Measurements from ENCODE around the gene SDC3.

Gene SDC3

DNA sequence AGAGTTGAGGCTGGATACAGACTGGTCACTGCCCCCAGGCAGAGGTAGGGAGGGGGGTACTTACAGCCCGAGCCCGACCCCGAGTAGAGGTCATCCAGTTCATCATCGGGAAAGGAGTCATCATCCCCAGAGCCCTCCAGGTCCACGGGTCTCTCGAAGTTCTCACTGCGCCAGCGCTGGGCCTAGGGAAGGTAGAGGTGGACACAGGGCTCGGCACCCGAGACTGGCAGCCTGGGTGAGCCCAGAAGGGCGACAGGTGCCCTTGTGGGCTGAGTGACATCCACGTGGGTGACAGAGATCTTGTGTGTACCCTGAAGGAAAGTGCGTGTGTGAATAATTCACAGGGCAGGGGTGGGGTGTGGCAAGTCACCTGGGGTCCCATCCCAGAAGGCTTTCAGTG, 30.0 kb downstream of the SDC3 start:
- Histone ChIP-seq H3K27me3 (ENCODE audit: low read depth, low read length) (peaks cover 16% of the 10 kb centered on the region), H3K27ac (ENCODE audit: low read length) (no peak overlapping the region), H3K9ac (ENCODE audit: low read length) (no peak overlapping the region), H3K9me3 (ENCODE audit: insufficient read depth, low read length) (no peaks in the 10 kb centered on the region), H3K4me3 (ENCODE audit: low read length) (no peak overlapping the region), H3K4me1 (ENCODE audit: low read length) (peaks cover 13% of the 10 kb centered on the region), H3K4me2 (ENCODE audit: low read length) (no peak overlapping the region), H2AFZ (ENCODE audit: low read depth, low read length) (no peak overlapping the region), H3K36me3 (replicated peaks; ENCODE audit: low read depth, low read length) (no peaks in the 10 kb centered on the region), H3K79me2 (ENCODE audit: low read length) (no peaks in the 10 kb centered on the region), H4K20me1 (ENCODE audit: insufficient read depth, low read length) (no peaks in the 10 kb centered on the region)
- TF ChIP-seq, protein P1, sequence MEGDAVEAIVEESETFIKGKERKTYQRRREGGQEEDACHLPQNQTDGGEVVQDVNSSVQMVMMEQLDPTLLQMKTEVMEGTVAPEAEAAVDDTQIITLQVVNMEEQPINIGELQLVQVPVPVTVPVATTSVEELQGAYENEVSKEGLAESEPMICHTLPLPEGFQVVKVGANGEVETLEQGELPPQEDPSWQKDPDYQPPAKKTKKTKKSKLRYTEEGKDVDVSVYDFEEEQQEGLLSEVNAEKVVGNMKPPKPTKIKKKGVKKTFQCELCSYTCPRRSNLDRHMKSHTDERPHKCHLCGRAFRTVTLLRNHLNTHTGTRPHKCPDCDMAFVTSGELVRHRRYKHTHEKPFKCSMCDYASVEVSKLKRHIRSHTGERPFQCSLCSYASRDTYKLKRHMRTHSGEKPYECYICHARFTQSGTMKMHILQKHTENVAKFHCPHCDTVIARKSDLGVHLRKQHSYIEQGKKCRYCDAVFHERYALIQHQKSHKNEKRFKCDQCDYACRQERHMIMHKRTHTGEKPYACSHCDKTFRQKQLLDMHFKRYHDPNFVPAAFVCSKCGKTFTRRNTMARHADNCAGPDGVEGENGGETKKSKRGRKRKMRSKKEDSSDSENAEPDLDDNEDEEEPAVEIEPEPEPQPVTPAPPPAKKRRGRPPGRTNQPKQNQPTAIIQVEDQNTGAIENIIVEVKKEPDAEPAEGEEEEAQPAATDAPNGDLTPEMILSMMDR (IDR thresholded peaks at IDR 0.05; ENCODE audit: low read depth, low read length) = no peak
- no peak for TF ChIP-seq EZH2phosphoT487 (IDR thresholded peaks at IDR 0.05; ENCODE audit: low read depth)

DNA sequence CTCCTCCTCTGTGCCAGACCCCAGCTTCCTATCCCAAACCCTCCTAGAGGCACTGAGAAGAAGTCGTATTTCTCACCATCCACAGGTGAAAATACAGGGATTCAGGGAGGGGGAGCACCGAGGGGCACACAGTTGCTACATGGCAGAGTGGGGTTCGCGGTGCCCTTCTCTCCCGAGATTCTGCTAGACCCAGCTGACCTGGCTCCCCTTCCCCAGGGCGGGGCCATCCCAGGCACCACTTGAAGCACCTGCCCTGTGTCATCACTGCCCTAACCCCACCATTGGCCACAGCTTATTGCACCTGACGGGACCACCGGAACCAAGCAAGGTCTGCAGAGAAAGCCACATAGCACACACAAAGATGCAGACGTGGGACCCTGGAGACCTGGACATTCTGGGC, 30.5 kb downstream of the SDC3 start:
- Histone ChIP-seq H4K20me1 (ENCODE audit: insufficient read depth, low read length) (no peaks in the 10 kb centered on the region), H3K27ac (ENCODE audit: low read length) (no peak overlapping the region)

DNA sequence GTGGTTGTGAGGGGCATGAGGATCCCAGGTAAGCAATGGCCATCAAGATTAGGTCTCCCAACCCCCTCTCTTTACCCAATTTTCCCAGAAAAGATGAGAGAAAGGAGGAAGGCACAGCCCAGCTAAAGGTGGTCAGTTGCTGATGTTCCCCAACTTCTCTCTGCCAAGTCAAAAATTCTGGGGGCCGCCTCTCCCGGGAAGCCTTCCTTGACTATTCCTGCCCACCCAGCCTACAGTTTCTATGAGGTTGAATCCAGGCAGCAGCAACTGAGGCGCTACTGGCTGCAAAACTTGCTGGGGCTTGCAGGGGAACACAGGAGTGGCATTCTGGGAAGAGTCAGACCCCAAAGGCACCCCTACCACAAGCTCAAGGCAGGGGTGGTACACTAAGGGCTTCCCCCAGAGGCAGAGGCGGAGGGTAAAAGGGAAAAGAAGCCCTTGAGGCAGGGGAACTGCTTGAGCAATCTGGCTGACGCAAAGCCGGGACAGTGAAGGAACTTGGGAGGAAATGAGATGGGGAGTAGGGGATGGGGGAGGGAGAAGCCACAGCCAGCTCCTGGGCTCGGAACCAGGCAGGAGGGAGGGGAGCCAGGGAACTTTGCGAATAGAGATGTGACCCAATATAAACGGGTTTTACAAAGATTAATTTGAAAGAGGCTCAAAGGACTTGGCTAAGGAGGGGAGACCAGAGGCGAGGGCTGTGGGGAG, 31.2 kb downstream of the SDC3 start:
- H3K9me3 ChIP-seq (ENCODE audit: insufficient read depth, low read length) = no peaks in the 10 kb centered on the region
- H3K79me2 ChIP-seq (ENCODE audit: low read length) = no peaks in the 10 kb centered on the region
- H3K27me3 ChIP-seq (ENCODE audit: low read depth, low read length) = peaks cover 16% of the 10 kb centered on the region
- no peak overlapping the region for H3K27ac ChIP-seq (ENCODE audit: low read length)
- no peak overlapping the region for H3K9ac ChIP-seq (ENCODE audit: low read length)
- no peak for TF ChIP-seq EZH2phosphoT487 (IDR thresholded peaks at IDR 0.05; ENCODE audit: low read depth)
- TF ChIP-seq, protein P1 (IDR thresholded peaks at IDR 0.05; ENCODE audit: low read depth, low read length) = no peak
- peaks cover 13% of the 10 kb centered on the region for H3K4me1 ChIP-seq (ENCODE audit: low read length)
- no peaks in the 10 kb centered on the region for H3K36me3 ChIP-seq (replicated peaks; ENCODE audit: low read depth, low read length)
- H4K20me1 ChIP-seq (ENCODE audit: insufficient read depth, low read length) = no peaks in the 10 kb centered on the region
- no peak overlapping the region for H3K4me3 ChIP-seq (ENCODE audit: low read length)
- no peak overlapping the region for H2AFZ ChIP-seq (ENCODE audit: low read depth, low read length)
- H3K4me2 ChIP-seq (ENCODE audit: low read length) = no peak overlapping the region

More for the DNA sequence above, 30.5 kb downstream of the SDC3 start:
- TF ChIP-seq, protein P1 (IDR thresholded peaks at IDR 0.05; ENCODE audit: low read depth, low read length) = no peak
- TF ChIP-seq EZH2phosphoT487 (IDR thresholded peaks at IDR 0.05; ENCODE audit: low read depth) = no peak
- no peaks in the 10 kb centered on the region for H3K36me3 ChIP-seq (replicated peaks; ENCODE audit: low read depth, low read length)
- H3K4me1 ChIP-seq (ENCODE audit: low read length) = peaks cover 13% of the 10 kb centered on the region
- peaks cover 16% of the 10 kb centered on the region for H3K27me3 ChIP-seq (ENCODE audit: low read depth, low read length)
- no peak overlapping the region for H3K4me3 ChIP-seq (ENCODE audit: low read length)
- no peaks in the 10 kb centered on the region for H3K9me3 ChIP-seq (ENCODE audit: insufficient read depth, low read length)
- no peak overlapping the region for H2AFZ ChIP-seq (ENCODE audit: low read depth, low read length)
- H3K79me2 ChIP-seq (ENCODE audit: low read length) = no peaks in the 10 kb centered on the region
- no peak overlapping the region for H3K9ac ChIP-seq (ENCODE audit: low read length)
- no peak overlapping the region for H3K4me2 ChIP-seq (ENCODE audit: low read length)

DNA sequence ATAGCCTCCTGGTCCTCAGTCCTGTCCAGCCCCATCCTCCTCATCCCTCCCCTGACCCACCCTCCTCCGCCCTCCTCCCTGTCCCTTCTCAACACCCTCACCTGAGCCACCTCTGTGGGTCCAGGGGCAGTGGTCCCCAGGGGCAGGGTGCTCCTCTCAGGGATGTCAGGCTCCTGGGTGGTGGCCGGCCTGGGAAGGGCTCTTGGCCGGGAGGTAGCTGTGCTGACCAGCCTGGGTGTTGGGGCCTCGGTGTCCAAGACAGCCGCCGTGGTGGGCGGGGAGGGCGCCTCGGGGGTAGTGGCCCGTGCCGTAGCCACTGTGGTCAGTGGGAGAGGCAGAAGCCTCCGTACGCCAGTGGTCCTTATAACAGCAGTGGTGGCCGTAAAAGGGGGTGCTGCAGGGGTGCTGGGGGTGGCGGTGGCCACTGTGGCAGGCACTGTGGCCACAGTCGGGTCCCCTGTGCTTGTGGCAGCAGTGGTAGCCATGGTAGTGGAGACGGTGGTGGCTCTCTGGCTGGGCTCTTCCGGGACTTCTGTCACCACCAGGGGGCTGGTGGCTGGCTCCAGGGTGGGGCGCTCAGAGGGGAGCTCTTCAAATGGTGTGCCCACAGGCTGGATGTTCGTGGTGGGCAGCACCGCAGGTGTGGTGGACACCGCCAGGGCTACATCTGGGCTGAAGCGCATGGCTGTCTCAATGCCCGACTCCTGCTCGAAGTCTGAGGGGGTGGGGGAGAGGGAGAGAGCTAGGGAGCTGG, 31.9 kb downstream of the SDC3 start:
- Histone ChIP-seq H2AFZ (ENCODE audit: low read depth, low read length) (no peak overlapping the region), H3K9ac (ENCODE audit: low read length) (no peak overlapping the region), H3K79me2 (ENCODE audit: low read length) (no peaks in the 10 kb centered on the region), H3K36me3 (replicated peaks; ENCODE audit: low read depth, low read length) (no peaks in the 10 kb centered on the region), H4K20me1 (ENCODE audit: insufficient read depth, low read length) (no peaks in the 10 kb centered on the region), H3K9me3 (ENCODE audit: insufficient read depth, low read length) (no peaks in the 10 kb centered on the region), H3K4me2 (ENCODE audit: low read length) (no peak overlapping the region), H3K4me3 (ENCODE audit: low read length) (no peak overlapping the region), H3K27ac (ENCODE audit: low read length) (no peak overlapping the region), H3K27me3 (ENCODE audit: low read depth, low read length) (peaks cover 16% of the 10 kb centered on the region), H3K4me1 (ENCODE audit: low read length) (peaks cover 8% of the 10 kb centered on the region)
- TF ChIP-seq, protein P1 (IDR thresholded peaks at IDR 0.05; ENCODE audit: low read depth, low read length) = no peak
- TF ChIP-seq EZH2phosphoT487 (IDR thresholded peaks at IDR 0.05; ENCODE audit: low read depth) = no peak

Measured in OCI-LY3 (cell line).